Measurements from ENCODE around the gene EEIG2. TPM values are rescaled to one million over a fixed set of nuclear protein-coding genes. Genes with fewer than 3 reads are reported as not detected.

The EEIG2 gene
- polyA plus RNA-seq, 1 of the 3 experiments (the other 2 are of a cell fraction), result 2.9 TPM

- no peak for TF ChIP-seq CTCF (IDR thresholded peaks at IDR 0.05)
- TF ChIP-seq ELF1 (IDR thresholded peaks at IDR 0.05), result no peak
- TF ChIP-seq FOXJ3 (CRISPR knock-in tag; IDR thresholded peaks at IDR 0.05), result no peak
- no peak for TF ChIP-seq IRF3 (IDR thresholded peaks at IDR 0.05; ENCODE audit: low read depth, low read length)
- no peak for TF ChIP-seq NFIC (IDR thresholded peaks at IDR 0.05; ENCODE audit: borderline replicate concordance)
- no peak for TF ChIP-seq JUND (IDR thresholded peaks at IDR 0.05)
- TF ChIP-seq RXRA (IDR thresholded peaks at IDR 0.05; ENCODE audit: borderline replicate concordance, low read depth), result no peak
- no peak for TF ChIP-seq EP300 (IDR thresholded peaks at IDR 0.05; ENCODE audit: borderline replicate concordance in 1 of 2, low read depth in 1 of 2, low read length in 1 of 2)
- TF ChIP-seq TCF12 (IDR thresholded peaks at IDR 0.05), result no peak
- TF ChIP-seq POLR2AphosphoS5 (IDR thresholded peaks at IDR 0.05; ENCODE audit: low read depth, low read length), result no peak
- TF ChIP-seq SIN3A (IDR thresholded peaks at IDR 0.05; ENCODE audit: borderline replicate concordance, low read depth, low read length), result no peak
Measured at GRCh38 chr1:108584428-108584856, 24.5 kb downstream of the EEIG2 start (continued).

- Histone ChIP-seq H3K4me2 (peak overlapping the region; percentile 18; the same call in 1 of the 2 replicates), H3K79me2 (ENCODE audit: insufficient read depth) (peaks cover 10% of the 10 kb centered on the region; the same call in 1 of the 2 replicates), H3K9me3 (peaks cover 9% of the 10 kb centered on the region; the same call in 1 of the 2 replicates), H3K27me3 (ENCODE audit: insufficient read depth) (no peaks in the 10 kb centered on the region), H2AFZ (ENCODE audit: low read depth) (no peak overlapping the region), H3K27ac (ENCODE audit: low read depth in 2 of 2, low read length in 1 of 2) (peak overlapping the region in 1 of 2 experiments; percentile 52; a peak in 1 of 4 replicates), H3K9me2 (no peaks in the 10 kb centered on the region), H3K4me3 (ENCODE audit: low read depth in 2 of 2, low read length in 1 of 2) (no peak overlapping the region), H3K4me1 (ENCODE audit: control insufficient read depth in 1 of 2, insufficient read depth in 2 of 2, low read depth in 1 of 2, low read length in 1 of 2) (peaks cover under 1 to 38% of the 10 kb centered on the region in 2 experiments), H3K36me3 (replicated peaks in 1 of 2; ENCODE audit: control insufficient read depth in 1 of 2, insufficient read depth in 2 of 2, low read length in 1 of 2) (no peaks in the 10 kb centered on the region), H3F3A (replicated peaks; ENCODE audit: insufficient read depth) (peaks cover 16% of the 10 kb centered on the region), H3K9ac (no peak overlapping the region), H4K20me1 (ENCODE audit: insufficient read depth) (no peaks in the 10 kb centered on the region)
- TF ChIP-seq EZH2phosphoT487 (IDR thresholded peaks at IDR 0.05; ENCODE audit: borderline replicate concordance, low read depth) (no peak), MEF2A (IDR thresholded peaks at IDR 0.05; ENCODE audit: borderline replicate concordance, low read depth) (no peak), SMC3 (IDR thresholded peaks at IDR 0.05; ENCODE audit: low read depth, low read length) (no peak), RXRA (IDR thresholded peaks at IDR 0.05; ENCODE audit: borderline replicate concordance, low read depth) (no peak), RCOR1 (IDR thresholded peaks at IDR 0.05; ENCODE audit: low read length) (no peak), NFIC (IDR thresholded peaks at IDR 0.05; ENCODE audit: borderline replicate concordance) (no peak)
- ChIA-PET POLR2A (interaction anchor here (0.5 kb wide), 1 partner anchor 68 kb away, joined by 3 read pairs; no protein-coding TSS in a partner anchor), CTCF (interaction anchor here (1.0 to 1.5 kb wide), 4 partner anchors 24 to 58 kb away, joined by 3 to 4 read pairs (median 4); partner anchors contain the start of gene EEIG2)
- no peak for DNase-seq
- 93% methylated on average over 1 of the region's 1 CpG for WGBS (ENCODE audit: low lambda C conversion rate)
Measured at GRCh38 chr1:108585313-108585712, 25.4 kb downstream of the EEIG2 start.

Data from SK-N-SH (cell line).